Mucosa of stomach (tissue), 1 donor: ENCODE data around the gene DPF3.

Experiments used
- H3K27me3 ChIP-seq: one replicate; pipeline ENCODE4 v1.7.0; 2013; ENCODE audit warnings: mild to moderate bottlenecking, low read length; ENCODE audit not compliant: control insufficient read depth, insufficient read depth
- H3K36me3 ChIP-seq: one replicate; pipeline ENCODE4 v1.7.0; 2013; ENCODE audit warnings: low read length; ENCODE audit not compliant: control insufficient read depth, insufficient read depth
- H3K4me1 ChIP-seq: one replicate; pipeline ENCODE4 v1.7.0; 2013; ENCODE audit warnings: mild to moderate bottlenecking, low read length; ENCODE audit not compliant: control insufficient read depth, insufficient read depth
- H3K4me3 ChIP-seq: one replicate; pipeline ENCODE4 v1.7.0; 2013; ENCODE audit warnings: low read length
- H3K9ac ChIP-seq: one replicate; pipeline ENCODE4 v1.7.0; 2013; ENCODE audit warnings: mild to moderate bottlenecking, low read length, moderate library complexity
- H3K9me3 ChIP-seq: one replicate; pipeline ENCODE4 v1.7.0; 2013; ENCODE audit warnings: mild to moderate bottlenecking, low read length, moderate library complexity; ENCODE audit not compliant: control insufficient read depth
- donor health status: Pancreatic carcinoma.

The DPF3 gene

DNA sequence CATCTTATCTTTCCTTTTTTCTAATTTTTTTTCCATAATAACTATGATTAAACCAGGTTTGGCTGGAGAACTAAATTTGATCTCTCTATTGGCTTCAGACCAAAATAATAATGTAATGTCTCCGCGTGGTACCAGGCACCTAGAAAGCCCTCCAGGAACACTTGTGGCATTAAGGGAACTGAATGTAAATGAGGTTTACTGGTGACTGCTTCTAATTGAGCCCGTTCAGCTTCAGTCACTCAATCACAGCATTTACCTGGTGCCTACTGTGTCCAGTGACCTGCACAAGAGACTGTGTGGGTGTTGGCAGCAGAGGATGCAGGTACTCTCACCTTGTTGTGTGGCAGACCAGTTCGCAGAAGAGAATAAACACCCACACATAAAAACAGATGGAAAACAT lies 302.5 kb downstream of the DPF3 start:
- H3K9me3 ChIP-seq, result no peaks in the 10 kb centered on the region
- no peaks in the 10 kb centered on the region for H3K36me3 ChIP-seq
- H3K9ac ChIP-seq, result no peak overlapping the region
- peaks cover 7% of the 10 kb centered on the region for H3K27me3 ChIP-seq
- no peaks in the 10 kb centered on the region for H3K4me1 ChIP-seq
- H3K4me3 ChIP-seq, result no peak overlapping the region

DNA sequence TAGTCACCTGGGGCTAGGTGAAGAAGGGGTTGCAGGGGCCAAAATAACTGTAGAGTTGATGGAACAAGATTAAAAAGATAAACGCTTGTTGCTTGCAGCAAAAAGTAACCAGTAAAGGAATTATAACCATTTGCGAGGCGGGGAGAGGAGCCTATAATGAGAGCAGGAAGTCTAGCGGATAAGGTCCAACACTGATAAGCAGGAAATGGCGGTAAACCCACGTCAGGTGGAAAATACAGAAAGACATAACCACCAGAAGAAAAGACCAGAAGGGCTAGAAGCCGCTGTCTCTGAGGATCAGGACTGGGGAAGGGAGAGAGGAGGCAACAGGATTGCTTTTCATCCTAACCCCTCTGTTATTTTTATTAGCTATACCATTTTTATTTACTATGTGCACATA lies 303.3 kb downstream of the DPF3 start:
- H3K4me3 ChIP-seq, result no peak overlapping the region
- no peak overlapping the region for H3K9ac ChIP-seq
- no peaks in the 10 kb centered on the region for H3K4me1 ChIP-seq
- H3K36me3 ChIP-seq, result no peaks in the 10 kb centered on the region
- H3K9me3 ChIP-seq, result no peaks in the 10 kb centered on the region
- H3K27me3 ChIP-seq, result peaks cover 3% of the 10 kb centered on the region

DNA sequence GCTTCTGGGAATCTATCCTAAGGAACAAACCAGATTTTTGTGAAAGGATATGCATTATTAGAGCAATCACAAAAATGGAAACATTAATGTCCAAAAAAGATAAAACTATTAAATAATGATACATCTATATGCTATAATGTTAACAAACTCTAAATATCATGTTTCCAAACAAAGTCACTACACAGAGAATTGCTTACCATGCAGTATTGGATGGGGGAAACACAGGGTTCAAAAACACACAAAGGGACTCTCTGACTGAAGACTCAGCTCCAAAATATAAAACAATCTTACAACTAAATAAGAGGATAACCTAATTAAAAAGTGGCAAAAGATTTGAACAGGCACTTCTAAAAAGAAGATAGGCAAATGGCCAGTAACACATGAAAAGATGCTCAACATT lies 304.2 kb downstream of the DPF3 start:
- Histone ChIP-seq H3K27me3 (no peaks in the 10 kb centered on the region), H3K9me3 (no peaks in the 10 kb centered on the region), H3K36me3 (no peaks in the 10 kb centered on the region), H3K4me3 (no peak overlapping the region), H3K9ac (no peak overlapping the region), H3K4me1 (no peaks in the 10 kb centered on the region)

DNA sequence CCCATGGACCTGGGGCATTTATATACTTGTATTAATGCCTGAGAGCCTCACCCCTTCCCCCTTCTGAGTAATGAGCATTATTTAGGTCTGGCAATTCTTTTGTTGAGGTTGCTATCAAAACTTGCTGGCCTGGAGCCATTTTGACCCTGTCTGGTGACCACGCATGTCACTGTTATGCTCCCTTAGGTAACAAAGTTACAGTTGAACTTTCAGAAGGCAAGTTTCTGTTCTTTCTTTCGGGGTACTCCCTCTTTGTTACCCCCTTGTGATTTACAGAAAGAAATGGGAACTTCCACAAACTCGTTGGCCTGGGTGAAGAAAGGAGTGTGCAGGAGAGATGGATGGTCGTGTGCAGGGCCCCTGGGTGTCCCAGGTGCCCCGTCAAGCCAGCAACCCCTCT lies 305.4 kb downstream of the DPF3 start:
- no peaks in the 10 kb centered on the region for H3K27me3 ChIP-seq
- no peak overlapping the region for H3K9ac ChIP-seq
- no peaks in the 10 kb centered on the region for H3K36me3 ChIP-seq
- H3K9me3 ChIP-seq, result no peaks in the 10 kb centered on the region
- no peak overlapping the region for H3K4me3 ChIP-seq
- no peaks in the 10 kb centered on the region for H3K4me1 ChIP-seq

DNA sequence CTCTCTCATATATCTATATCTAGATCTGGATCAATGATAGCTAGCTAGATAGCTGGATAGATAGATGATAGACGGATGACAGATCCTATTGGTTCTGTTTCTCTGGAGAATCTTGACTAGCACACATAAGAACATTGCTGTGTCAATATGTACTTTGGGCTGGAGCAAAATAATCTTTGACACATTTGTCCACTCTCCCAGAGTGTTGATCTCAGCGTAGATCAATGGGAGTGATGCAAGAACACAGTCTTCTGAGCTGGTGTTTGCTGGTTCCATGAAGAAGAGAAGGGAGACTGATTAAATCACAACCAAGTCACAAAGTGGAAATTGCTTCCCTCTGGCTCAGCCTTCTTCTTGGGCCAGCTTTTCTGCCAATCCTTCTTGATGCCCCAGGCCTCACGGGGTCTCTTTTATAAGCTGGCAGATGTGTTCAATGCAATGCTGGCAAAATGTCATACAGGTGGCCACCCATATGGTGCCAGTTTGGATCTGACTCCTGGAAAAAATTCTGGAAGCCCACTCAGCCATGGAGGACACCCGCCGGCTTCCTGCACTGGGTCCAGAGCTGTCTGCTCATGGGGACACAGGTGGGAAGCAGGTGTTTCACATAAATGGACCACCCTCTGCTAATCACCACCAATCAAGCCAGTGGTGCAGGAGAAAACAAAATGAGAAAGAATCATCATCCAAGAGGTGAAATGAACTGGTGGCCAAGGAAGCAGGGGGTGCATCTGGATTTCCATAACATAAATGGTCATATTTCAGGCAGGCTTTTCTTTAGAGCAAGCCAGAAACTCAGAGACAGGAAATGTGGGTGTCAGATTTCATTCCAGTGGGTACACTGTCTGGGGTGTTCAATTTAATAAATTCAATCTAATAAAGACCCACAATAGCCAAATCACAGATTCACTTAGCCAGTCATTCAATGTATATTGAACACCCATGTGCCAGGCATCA lies 310.3 kb downstream of the DPF3 start:
- H3K9ac ChIP-seq, result no peak overlapping the region
- H3K27me3 ChIP-seq, result no peaks in the 10 kb centered on the region
- H3K4me3 ChIP-seq, result no peak overlapping the region
- no peaks in the 10 kb centered on the region for H3K36me3 ChIP-seq
- H3K9me3 ChIP-seq, result no peaks in the 10 kb centered on the region
- H3K4me1 ChIP-seq, result no peaks in the 10 kb centered on the region

DNA sequence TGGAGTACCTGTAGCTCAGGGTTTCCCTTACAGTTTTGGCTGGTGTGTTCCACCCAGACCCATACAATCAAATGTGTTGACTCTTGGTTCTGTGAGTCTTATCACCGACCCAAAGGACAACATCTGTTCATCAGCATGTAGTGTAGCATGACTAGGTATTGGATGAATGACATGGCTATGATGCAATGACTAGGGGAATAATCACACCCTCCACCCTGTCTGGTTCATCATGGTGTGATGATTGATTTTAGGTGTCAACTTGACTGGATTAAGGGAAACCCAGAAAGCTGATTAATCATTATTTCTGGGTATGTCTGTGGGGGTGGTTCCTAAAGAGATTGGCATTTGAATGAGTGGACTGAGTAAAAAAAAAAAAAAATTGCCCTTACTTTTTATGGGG lies 311.3 kb downstream of the DPF3 start:
- Histone ChIP-seq H3K4me1 (no peaks in the 10 kb centered on the region), H3K9ac (no peak overlapping the region), H3K4me3 (no peak overlapping the region), H3K9me3 (no peaks in the 10 kb centered on the region), H3K27me3 (no peaks in the 10 kb centered on the region), H3K36me3 (no peaks in the 10 kb centered on the region)

DNA sequence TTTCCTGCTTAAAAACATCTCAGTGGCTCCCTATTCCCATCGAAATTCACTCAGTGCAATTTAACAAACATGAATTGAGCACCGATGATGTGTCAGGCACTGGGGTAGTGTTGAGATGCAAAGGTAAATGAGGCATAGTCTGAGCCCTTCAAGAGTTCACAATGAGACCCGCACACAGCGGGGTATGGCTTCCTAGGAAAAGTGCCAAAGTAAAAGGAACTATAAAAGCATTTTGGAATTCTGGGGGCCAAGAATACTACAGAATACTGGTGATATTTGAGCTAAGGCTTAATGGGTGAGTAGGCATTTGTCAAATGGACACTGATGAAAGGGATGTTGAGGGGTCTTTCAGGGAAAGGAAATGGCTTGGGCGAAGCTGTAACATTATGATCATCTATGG lies 315.4 kb downstream of the DPF3 start:
- no peaks in the 10 kb centered on the region for H3K4me1 ChIP-seq
- no peak overlapping the region for H3K9ac ChIP-seq
- H3K9me3 ChIP-seq, result no peaks in the 10 kb centered on the region
- no peaks in the 10 kb centered on the region for H3K27me3 ChIP-seq
- no peak overlapping the region for H3K4me3 ChIP-seq
- H3K36me3 ChIP-seq, result no peaks in the 10 kb centered on the region

DNA sequence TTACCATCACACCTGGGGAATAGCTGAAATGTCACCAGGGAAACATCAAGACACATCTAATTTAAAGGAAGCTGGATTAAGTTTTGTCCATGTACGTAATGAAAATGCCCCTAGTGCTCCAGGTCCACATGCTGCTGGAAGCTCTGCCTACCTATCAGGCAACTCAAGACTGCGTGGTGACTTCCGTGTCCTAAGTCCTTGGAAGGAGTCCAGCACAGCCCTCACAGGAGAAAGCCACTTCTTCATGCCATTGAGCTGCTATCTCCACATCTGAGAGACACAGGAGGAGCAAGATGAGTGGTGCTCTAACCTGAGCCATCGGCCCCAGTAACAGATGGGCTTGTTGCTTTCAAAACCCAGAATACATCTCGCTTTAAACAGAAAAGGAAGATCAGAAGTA lies 316.4 kb downstream of the DPF3 start:
- H3K36me3 ChIP-seq, result no peaks in the 10 kb centered on the region
- H3K9ac ChIP-seq, result no peak overlapping the region
- H3K4me3 ChIP-seq, result no peak overlapping the region
- H3K4me1 ChIP-seq, result no peaks in the 10 kb centered on the region
- no peaks in the 10 kb centered on the region for H3K9me3 ChIP-seq
- no peaks in the 10 kb centered on the region for H3K27me3 ChIP-seq

DNA sequence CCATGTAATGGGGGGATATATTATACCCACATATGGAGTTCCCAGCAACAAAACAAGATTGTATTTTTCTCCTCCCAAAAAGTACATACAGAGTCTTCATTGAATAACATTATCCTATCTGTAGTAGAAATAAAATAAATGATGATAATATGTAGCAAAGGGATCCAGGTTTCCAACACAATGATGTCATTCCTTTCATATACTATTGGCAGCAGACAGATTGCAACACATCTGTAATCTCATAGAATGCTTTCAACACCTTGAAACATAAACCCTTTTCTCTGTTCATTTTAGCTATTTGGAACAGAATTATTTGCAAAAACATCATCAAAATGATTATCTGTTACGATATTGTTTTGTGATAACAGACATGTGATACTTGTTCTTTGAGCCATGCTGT lies 317.6 kb downstream of the DPF3 start:
- no peaks in the 10 kb centered on the region for H3K36me3 ChIP-seq
- H3K27me3 ChIP-seq, result no peaks in the 10 kb centered on the region
- no peaks in the 10 kb centered on the region for H3K4me1 ChIP-seq
- no peak overlapping the region for H3K9ac ChIP-seq
- H3K9me3 ChIP-seq, result no peaks in the 10 kb centered on the region
- no peak overlapping the region for H3K4me3 ChIP-seq

DNA sequence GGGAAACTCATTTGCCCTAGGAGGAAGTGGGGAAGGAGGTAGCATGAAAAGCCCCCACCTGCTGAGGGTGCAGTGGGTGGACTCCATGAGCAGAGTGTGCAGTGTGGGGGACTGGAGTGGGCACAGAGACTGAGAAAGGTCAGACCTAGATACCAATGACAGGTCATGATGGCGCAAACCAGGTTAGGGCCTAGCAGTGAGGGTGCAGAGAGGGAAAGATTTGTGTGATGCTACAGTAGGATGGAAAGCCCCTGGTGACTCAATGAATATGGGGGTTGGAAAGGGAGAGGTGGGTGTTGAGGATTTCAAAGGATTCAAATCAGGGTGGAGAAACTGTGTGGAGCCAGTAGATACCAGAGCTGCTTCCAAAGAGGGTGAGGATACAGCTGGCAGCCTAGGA lies 319.2 kb downstream of the DPF3 start:
- Histone ChIP-seq H3K9ac (no peak overlapping the region), H3K4me1 (no peaks in the 10 kb centered on the region), H3K27me3 (no peaks in the 10 kb centered on the region), H3K9me3 (no peaks in the 10 kb centered on the region), H3K36me3 (no peaks in the 10 kb centered on the region), H3K4me3 (no peak overlapping the region)

DNA sequence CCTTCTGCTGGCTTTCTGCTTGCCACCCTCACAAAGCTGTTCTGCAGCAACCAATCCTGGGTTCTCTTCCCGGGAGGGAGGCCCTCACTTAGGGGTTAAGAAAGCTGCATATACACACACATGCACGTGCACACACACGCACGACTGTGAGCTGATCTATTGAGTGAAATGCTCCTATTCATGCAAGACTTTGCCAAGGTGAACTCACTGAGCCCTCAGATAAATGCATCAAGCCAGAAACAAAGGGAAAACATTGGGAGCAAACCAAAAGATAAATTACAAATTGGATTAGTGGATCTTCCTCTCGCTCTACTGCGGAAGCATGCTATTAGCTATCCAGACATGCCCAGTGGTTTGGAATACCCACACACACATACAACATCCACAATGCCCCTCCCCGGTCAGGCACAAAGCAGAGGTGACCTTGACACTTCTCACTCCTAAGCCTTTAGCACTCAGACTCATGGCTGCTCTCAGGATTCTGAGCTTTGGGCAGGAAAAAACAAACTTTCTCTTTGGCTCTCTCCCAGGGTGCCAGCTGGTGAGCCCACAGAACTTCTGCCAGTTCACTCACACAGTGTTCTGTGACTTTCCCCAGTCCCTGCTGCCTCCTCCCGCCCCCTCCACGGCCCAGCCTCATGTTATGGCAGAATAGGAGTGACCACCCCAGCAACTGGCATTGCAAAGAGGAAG lies 320.0 kb downstream of the DPF3 start:
- H3K4me1 ChIP-seq, result no peaks in the 10 kb centered on the region
- H3K27me3 ChIP-seq, result no peaks in the 10 kb centered on the region
- H3K9ac ChIP-seq, result no peak overlapping the region
- H3K36me3 ChIP-seq, result no peaks in the 10 kb centered on the region
- H3K4me3 ChIP-seq, result no peak overlapping the region
- no peaks in the 10 kb centered on the region for H3K9me3 ChIP-seq
